ENCODE results near the gene PDCD7.
A peak's percentile ranks its signal among the peaks of the same experiment; 100 is the strongest.
"Not testable (repeated sequence)": the region's sequence is repeated elsewhere in the genome, so short reads cannot be mapped to it uniquely, and the experiment has no call there.

PDCD7 gene

GRCh38 chr15:65115542-65115941 lies 18.1 kb downstream of the PDCD7 start:
- DNase-seq (ENCODE audit: low read depth in 3 of 3): no peak

- no peak for DNase-seq (ENCODE audit: low read depth in 3 of 3)
These were observed 18.5 kb downstream of the PDCD7 start, which contains the start of gene UBAP1L for GRCh38 chr15:65115086-65115485. TSS of gene UBAP1L (minus strand) at chr15:65115200. CDS start at chr15:65106215, 8,985 bp downstream.

- DNase-seq (ENCODE audit: low read depth in 3 of 3): no peak
These were observed 22.8 kb downstream of the PDCD7 start for GRCh38 chr15:65110676-65111292.

DNA sequence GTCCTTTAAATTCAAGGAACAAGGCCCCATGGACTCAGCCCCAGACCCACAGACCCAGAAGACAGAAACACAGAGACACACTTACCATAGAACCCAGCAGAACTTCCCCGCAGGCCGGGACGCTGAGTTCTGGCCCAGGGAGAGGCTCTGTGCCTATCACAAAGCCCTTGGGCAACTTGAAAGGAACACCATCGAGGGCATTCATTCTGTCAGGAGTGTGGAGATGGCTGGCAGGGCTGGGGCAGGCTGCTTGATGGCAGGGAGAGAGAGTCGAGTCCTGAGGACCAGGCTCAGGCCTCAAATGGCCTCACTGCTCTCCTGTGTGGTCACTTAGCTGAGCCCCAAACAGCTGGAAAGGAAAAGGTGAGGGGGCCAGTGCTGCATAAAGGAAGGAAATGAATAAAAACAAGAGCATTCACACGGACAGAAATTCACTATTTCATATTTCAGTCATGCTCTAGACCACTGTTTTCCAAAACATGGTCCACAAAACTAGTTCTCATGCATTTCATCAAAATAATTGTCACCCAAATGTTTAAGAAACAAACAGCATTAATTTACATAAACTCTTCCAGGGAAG lies 27.5 kb downstream of the PDCD7 start:
- no peak for DNase-seq (ENCODE audit: low read depth in 3 of 3)

GRCh38 chr15:65105038-65105437 lies 28.6 kb downstream of the PDCD7 start:
- DNase-seq (ENCODE audit: low read depth in 3 of 3): no peak

- DNase-seq (ENCODE audit: low read depth in 3 of 3): no peak
These were observed 30.7 kb downstream of the PDCD7 start for GRCh38 chr15:65102912-65103311.

GRCh38 chr15:65101891-65102708 lies 31.5 kb downstream of the PDCD7 start:
- DNase-seq (ENCODE audit: low read depth in 3 of 3): no peak

DNA sequence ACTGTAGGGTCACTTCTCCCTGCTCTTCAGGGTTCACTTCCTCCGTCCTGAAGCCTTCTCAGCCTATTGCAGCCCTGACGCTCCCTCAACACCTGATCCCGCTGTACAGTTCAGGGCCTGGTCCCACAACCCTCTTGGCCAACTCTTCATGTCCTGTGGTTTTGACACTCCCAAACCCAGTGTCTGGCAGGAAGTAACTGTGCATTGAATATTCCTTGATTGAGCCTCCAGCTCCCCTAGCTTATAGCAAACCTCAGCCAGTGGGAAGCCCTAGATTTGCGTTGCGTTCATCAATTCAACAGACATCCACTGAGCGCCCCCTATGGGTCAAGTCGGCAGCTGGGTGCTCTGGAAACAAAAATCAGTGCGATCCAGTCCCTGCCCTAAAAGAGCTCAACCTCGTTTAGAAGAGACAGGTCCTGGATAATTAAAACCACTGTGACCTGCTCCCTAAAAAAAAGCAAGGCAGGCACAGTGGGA lies 32.2 kb downstream of the PDCD7 start:
- DNase-seq (ENCODE audit: low read depth in 3 of 3): peak; percentile 16 to 54 (median 24)

GRCh38 chr15:65100442-65100841 lies 33.2 kb downstream of the PDCD7 start:
- DNase-seq (ENCODE audit: low read depth in 3 of 3): no peak

- DNase-seq (ENCODE audit: low read depth in 3 of 3): not testable (repeated sequence)
These were observed 33.8 kb downstream of the PDCD7 start for GRCh38 chr15:65099801-65100200.

DNA sequence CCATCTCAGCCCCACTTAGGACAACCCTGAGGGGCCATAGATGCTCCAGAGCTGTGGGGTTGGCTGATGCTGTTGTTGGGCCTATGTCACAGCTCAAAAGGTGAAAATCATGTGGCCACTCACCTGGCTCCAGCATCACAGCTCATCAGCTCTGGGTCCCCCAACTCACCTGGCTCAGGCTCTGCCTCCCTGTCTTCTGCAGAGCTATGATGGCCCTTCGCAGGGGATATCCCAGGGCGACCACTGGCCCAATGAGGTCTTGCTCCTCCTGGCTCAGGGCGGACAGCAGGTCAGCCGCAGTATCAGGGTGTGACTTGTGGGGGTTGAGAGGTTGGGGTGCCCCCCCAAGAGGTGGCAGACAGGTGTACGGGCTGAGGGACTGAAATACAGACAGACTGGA lies 34.3 kb downstream of the PDCD7 start:
- DNase-seq (ENCODE audit: low read depth in 3 of 3): no peak

DNA sequence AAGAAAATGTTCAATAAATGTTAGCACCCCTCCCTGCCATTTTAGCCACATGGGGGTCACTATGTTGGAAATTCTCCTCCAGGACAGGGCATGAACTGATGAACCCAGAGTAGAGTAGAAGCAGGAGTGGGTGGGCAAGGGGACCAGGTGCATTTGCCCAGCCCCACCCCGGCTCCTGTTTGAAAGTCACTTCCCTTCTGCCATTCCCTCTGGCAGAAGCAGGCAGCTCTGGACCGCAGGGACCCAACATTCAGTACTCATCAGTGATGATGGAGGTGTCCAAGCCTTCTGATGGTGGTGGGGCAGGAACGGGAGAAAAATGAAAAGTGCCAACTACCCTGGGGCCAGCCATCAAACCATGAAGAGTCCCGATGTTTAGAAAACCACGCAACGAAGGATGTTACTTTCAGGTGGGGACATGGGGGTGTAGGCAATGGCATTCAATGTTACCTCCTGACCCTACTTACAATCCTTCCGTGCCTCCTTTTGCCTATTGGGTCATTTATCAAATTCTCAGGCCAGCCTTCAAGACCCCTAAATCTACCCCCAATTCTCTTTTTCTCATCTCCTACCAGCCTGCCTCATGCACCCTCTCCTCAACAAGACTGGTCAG lies 35.9 kb downstream of the PDCD7 start:
- DNase-seq (ENCODE audit: low read depth in 3 of 3): no peak

DNA sequence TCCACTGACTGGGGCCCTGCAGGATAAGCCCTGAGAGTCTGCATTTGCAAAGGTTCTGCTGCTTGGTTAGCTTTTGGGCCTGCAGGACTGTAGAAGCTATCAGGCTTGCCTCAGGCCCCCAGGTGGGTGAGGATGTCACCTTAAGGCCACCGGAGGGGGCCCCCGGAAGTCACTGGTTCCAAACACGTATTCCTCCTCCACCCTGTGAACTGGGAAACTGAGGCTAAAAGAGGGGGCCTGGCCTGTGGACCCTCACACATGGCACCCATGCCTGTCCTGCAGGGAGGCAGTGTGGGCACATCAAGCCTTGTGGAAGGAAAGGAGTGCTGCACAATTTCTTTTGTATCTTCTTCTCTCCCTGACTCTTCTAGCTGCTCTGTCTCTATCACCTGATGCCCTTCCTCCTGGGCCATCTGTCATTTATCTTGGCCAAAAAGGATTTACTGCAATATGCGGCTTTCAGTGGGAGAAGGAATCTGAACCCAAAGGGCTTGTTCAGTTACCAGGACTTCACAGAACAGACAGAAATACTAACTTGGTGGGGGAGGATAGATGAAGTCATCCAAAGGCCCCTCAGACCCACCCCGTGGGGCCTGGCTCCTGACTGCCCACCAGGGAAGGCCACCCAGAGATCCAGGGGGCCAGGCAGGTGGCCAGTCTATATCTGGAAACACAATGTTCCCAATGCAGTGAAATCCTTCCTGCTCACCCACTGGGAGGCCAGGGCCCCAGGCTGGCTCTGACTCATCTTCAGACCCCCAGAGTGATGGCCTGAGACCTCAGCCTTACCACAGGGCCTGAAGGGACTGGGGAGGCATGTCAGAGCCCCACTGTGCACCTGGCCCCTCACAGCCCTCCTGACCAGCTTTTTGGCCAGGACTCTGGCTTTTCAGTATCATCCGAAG lies 36.9 kb downstream of the PDCD7 start:
- no peak for DNase-seq (ENCODE audit: low read depth in 3 of 3)

DNA sequence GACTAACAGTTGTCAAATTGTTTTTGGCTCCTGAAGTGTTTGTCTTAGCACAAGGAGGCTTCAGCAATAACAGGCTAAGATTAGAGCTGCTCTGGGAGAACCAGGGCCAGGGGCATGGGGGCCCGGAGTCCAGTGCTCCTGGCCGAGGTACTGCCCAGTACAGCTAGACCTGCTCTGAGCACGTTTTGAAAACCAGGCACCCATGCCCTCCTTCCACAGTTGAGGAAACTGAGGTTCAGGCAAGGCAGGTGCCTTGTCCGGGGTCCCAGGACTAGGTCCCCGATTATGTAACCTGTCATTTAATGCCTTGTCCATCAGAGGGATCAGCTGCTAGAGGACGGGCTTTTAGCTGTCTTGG lies 37.9 kb downstream of the PDCD7 start:
- no peak for DNase-seq (ENCODE audit: low read depth in 3 of 3)

- DNase-seq (ENCODE audit: low read depth in 3 of 3): no peak
These were observed 38.4 kb downstream of the PDCD7 start for GRCh38 chr15:65095011-65095746.

GRCh38 chr15:65094294-65094995 lies 39.2 kb downstream of the PDCD7 start:
- DNase-seq (ENCODE audit: low read depth in 3 of 3): no peak

DNA sequence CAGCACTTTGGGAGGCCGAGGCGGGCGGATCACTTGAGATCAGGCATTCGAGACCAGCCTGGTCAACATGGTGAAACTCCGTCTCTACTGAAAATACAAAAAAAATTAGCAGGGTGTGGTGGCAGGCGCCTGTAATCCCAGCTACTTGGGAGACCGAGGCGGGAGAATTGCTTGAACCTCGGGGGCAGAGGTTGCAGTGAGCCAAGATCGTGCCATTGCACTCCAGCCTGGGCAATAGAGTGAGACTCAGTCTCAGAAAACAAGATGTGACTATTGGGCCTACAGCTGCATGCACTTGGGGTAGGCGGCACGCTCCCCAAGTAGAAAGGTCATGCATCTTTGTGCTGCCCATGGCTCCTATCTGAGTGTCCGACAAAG lies 39.8 kb downstream of the PDCD7 start:
- DNase-seq (ENCODE audit: low read depth in 3 of 3): not testable (repeated sequence)

- DNase-seq (ENCODE audit: low read depth in 3 of 3): no peak
These were observed 40.5 kb downstream of the PDCD7 start for GRCh38 chr15:65092911-65093792.
